ENCODE results near the gene MMP26.

The MMP26 gene

DNA sequence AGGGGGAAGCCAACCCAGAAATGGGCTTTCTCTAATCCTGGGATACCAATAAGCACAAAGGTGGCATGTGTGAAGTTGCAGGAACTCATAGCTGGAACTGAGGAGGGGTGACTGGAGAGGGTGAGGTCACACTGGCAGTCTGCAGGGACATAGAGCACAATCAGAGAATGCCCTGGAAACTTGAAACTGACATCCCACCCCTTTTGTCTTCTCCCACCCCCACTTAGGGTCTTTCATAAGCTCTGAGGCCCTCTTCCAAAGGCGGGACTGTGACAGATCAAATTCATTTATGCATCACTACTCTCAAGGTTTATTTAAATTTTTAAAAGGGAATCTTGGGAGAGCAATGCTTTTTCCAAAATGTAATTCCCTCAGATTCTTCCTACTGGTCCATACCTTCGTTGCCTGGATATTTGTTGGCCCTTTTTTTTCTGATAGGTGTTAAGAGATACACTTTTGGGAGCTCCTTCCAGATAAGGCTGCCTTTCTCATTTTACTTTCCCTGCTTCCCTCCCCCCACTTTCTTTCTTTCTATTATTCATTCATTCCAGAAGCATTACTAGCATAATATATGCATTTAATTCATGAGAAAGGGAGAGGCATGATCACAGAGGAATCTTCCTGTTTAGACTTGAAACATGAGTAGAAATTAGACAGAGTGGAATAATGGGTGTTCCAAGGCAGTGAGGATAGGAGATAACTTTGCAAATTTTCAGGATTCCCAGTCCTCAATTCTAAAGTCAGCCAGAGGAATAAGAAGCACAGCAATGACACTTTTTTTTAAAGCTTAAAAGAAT, 21.8 kb upstream of the MMP26 start:
- Histone ChIP-seq H3K9me3 (ENCODE audit: control insufficient read depth, insufficient read depth, low read length) (no peaks in the 10 kb centered on the region), H3K27ac (ENCODE audit: low read depth, low read length) (no peak overlapping the region), H4K20me1 (ENCODE audit: control insufficient read depth, insufficient read depth, low read depth, low read length) (no peaks in the 10 kb centered on the region), H3K4me3 (ENCODE audit: low read length) (no peak overlapping the region), H3F3A (ENCODE audit: control insufficient read depth, insufficient read depth) (no peaks in the 10 kb centered on the region), H3K27me3 (ENCODE audit: control insufficient read depth, low read length) (no peaks in the 10 kb centered on the region), H3K9me2 (replicated peaks; ENCODE audit: control insufficient read depth, low read length) (no peaks in the 10 kb centered on the region), H3K36me3 (ENCODE audit: control insufficient read depth, low read length) (no peaks in the 10 kb centered on the region), H3K4me1 (ENCODE audit: control insufficient read depth, low read length) (no peaks in the 10 kb centered on the region), H3K4me2 (ENCODE audit: low read length) (no peak overlapping the region), H3K79me2 (ENCODE audit: control insufficient read depth, low read length) (no peaks in the 10 kb centered on the region)
- TF ChIP-seq EZH2phosphoT487 (IDR thresholded peaks at IDR 0.05; ENCODE audit: borderline replicate concordance, low read length), result no peak
- TF ChIP-seq, protein P1, sequence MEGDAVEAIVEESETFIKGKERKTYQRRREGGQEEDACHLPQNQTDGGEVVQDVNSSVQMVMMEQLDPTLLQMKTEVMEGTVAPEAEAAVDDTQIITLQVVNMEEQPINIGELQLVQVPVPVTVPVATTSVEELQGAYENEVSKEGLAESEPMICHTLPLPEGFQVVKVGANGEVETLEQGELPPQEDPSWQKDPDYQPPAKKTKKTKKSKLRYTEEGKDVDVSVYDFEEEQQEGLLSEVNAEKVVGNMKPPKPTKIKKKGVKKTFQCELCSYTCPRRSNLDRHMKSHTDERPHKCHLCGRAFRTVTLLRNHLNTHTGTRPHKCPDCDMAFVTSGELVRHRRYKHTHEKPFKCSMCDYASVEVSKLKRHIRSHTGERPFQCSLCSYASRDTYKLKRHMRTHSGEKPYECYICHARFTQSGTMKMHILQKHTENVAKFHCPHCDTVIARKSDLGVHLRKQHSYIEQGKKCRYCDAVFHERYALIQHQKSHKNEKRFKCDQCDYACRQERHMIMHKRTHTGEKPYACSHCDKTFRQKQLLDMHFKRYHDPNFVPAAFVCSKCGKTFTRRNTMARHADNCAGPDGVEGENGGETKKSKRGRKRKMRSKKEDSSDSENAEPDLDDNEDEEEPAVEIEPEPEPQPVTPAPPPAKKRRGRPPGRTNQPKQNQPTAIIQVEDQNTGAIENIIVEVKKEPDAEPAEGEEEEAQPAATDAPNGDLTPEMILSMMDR (IDR thresholded peaks at IDR 0.05; ENCODE audit: low read depth, low read length, poor library complexity, severe bottlenecking), result no peak

DNA sequence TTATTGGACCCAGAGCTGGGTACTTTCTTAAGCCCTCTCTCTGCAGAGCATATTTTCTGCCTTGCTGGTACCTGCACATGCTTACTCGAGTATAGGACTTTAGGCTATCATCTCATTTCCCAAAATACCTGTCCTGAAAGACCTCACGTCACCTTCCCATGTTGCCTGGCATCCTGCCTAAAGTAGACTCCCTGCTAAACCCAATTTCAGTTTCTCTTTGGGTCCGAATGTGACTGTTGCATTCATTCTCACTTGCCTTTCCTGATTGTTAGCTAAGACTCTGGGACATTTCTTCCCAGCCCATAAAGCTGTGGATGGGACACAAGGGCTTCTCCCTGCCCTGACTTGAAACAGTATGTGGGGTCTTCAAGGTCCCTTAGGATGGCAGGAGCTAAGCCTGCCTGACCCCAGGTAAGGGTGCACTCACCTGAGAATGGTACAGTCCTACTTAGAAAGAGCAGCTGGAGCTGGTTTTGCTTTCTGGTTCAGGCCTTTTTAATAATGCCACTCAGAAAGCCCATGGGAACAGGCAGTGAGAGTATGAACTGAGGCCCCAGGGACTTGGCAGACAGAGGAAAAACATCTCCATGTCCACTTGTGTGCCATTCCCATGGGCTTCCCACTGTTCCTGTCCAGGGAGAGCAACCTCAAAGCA, 19.8 kb upstream of the MMP26 start:
- Histone ChIP-seq H3F3A (ENCODE audit: control insufficient read depth, insufficient read depth) (no peaks in the 10 kb centered on the region), H3K27ac (ENCODE audit: low read depth, low read length) (no peak overlapping the region), H3K9me2 (replicated peaks; ENCODE audit: control insufficient read depth, low read length) (no peaks in the 10 kb centered on the region), H4K20me1 (ENCODE audit: control insufficient read depth, insufficient read depth, low read depth, low read length) (no peaks in the 10 kb centered on the region), H3K4me3 (ENCODE audit: low read length) (no peak overlapping the region), H3K79me2 (ENCODE audit: control insufficient read depth, low read length) (no peaks in the 10 kb centered on the region), H3K4me2 (ENCODE audit: low read length) (no peak overlapping the region), H3K4me1 (ENCODE audit: control insufficient read depth, low read length) (no peaks in the 10 kb centered on the region), H3K9me3 (ENCODE audit: control insufficient read depth, insufficient read depth, low read length) (no peaks in the 10 kb centered on the region), H3K27me3 (ENCODE audit: control insufficient read depth, low read length) (no peaks in the 10 kb centered on the region), H3K36me3 (ENCODE audit: control insufficient read depth, low read length) (no peaks in the 10 kb centered on the region)
- TF ChIP-seq, protein P1 (IDR thresholded peaks at IDR 0.05; ENCODE audit: low read depth, low read length, poor library complexity, severe bottlenecking), result no peak
- no peak for TF ChIP-seq EZH2phosphoT487 (IDR thresholded peaks at IDR 0.05; ENCODE audit: borderline replicate concordance, low read length)

DNA sequence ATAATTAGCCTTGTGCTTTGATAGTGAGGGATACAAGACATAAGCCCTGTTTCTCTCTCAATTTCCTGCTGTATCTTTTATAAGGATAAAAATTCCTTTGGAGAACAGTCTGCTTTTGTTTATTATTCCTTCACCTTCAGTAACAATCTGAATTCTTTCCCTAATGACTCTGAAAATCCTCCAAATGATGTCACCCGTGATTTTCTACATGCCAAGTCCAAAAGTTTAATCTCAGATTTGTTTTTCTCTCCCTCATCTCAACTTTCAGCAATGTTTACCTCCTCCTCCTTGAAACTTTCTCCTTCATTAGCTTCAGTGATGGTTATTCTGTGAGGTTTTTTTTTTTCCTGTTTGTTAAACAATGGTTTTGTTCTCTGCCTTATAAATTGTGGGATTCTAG, 9.1 kb upstream of the MMP26 start:
- H3K4me1 ChIP-seq (ENCODE audit: control insufficient read depth, low read length), result no peaks in the 10 kb centered on the region
- no peaks in the 10 kb centered on the region for H3K9me2 ChIP-seq (replicated peaks; ENCODE audit: control insufficient read depth, low read length)
- H3K4me3 ChIP-seq (ENCODE audit: low read length), result no peak overlapping the region
- H3K27ac ChIP-seq (ENCODE audit: low read depth, low read length), result no peak overlapping the region
- no peak overlapping the region for H3K4me2 ChIP-seq (ENCODE audit: low read length)
- no peak for TF ChIP-seq EZH2phosphoT487 (IDR thresholded peaks at IDR 0.05; ENCODE audit: borderline replicate concordance, low read length)
- TF ChIP-seq, protein P1 (IDR thresholded peaks at IDR 0.05; ENCODE audit: low read depth, low read length, poor library complexity, severe bottlenecking), result no peak
- no peaks in the 10 kb centered on the region for H4K20me1 ChIP-seq (ENCODE audit: control insufficient read depth, insufficient read depth, low read depth, low read length)
- no peaks in the 10 kb centered on the region for H3F3A ChIP-seq (ENCODE audit: control insufficient read depth, insufficient read depth)
- H3K36me3 ChIP-seq (ENCODE audit: control insufficient read depth, low read length), result no peaks in the 10 kb centered on the region
- no peaks in the 10 kb centered on the region for H3K9me3 ChIP-seq (ENCODE audit: control insufficient read depth, insufficient read depth, low read length)
- no peaks in the 10 kb centered on the region for H3K79me2 ChIP-seq (ENCODE audit: control insufficient read depth, low read length)
- no peaks in the 10 kb centered on the region for H3K27me3 ChIP-seq (ENCODE audit: control insufficient read depth, low read length)
